HT1080 (cell line): ENCODE data around the gene THEM5. TPM values are rescaled to one million over a fixed set of nuclear protein-coding genes. Genes with fewer than 3 reads are reported as not detected.
A peak's percentile ranks its signal among the peaks of the same experiment; 100 is the strongest.
"Not testable (repeated sequence)": the region's sequence is repeated elsewhere in the genome, so short reads cannot be mapped to it uniquely, and the experiment has no call there.

ENCODE experiments used
- DNase-seq: peaks from one replicate; pipeline ENCODE4 v3.0.0-alpha.2; 2015; ENCODE audit warnings: low read depth
- polyA plus RNA-seq, 2 experiments: library from polyadenylated mRNA; depleted of rRNA; stranded (reverse); fragments of >200 nt; gene quantifications; 2 replicates each; pipeline ENCODE4 v1.2.3, GENCODE V29; 2015
- total RNA-seq: library from RNA; depleted of rRNA; stranded (reverse); fragments of >200 nt; shearing (Covaris generic); gene quantifications from 2 replicates; pipeline ENCODE4 v1.2.3, GENCODE V29; 2014; rRNA removed

The THEM5 gene, protein sequence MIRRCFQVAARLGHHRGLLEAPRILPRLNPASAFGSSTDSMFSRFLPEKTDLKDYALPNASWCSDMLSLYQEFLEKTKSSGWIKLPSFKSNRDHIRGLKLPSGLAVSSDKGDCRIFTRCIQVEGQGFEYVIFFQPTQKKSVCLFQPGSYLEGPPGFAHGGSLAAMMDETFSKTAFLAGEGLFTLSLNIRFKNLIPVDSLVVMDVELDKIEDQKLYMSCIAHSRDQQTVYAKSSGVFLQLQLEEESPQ
- total RNA-seq, result not detected in 2 replicates
- not detected in 2 replicates for polyA plus RNA-seq (2015; cell fraction: cytosol; rRNA removed)
- polyA plus RNA-seq (2015; cell fraction: nucleus; rRNA removed), result not detected in 2 replicates

DNA sequence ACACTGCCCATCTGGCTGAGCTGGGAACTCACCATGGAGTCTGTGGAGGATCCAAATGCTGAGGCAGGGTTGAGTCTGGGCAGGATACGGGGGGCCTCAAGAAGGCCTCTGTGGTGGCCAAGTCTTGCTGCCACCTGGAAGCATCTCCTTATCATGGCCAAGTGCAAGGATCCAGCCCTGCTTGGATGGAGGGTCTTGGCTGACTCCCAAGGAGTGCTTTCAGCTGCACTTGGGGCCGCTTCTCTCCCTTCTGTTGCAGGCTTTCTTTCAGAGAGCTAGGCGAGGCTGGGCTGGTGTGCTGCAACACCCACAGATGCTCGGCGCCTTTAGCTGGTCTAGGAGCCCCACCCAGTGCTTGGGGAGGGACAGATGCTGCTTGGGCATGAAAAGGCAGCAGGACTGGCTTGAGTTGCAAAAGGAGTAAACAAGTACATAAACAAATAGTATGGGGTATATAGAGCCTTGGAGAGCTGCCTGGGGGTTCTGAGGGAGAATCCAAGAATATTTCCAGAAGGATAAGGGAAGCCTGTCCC, at the start of gene THEM5:
Gene THEM5 (minus strand): TSS at position 302 of the 533 bp plus-strand sequence. CDS start 147 bp downstream, at position 155.
- DNase-seq, result no peak

DNA sequence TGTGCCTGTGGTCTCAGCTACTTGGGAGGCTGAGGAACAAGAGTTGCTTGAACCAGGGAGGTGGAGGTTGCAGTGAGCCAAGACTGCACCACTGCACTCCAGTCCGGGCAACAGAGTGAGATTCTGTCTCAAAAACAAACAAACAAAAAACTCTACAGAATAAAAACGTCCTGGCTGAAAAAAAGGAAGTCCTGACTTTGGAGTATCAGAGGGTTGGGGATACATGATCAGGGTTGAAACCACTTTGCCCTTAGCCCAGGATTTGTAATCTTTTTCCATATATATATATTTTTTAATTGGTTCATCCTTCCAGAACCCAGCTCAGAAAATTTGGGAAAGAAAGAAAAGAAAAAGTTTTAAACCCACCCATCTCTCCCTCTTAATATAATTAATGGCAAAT, 49.3 kb upstream of the THEM5 start:
- DNase-seq, result no peak

DNA sequence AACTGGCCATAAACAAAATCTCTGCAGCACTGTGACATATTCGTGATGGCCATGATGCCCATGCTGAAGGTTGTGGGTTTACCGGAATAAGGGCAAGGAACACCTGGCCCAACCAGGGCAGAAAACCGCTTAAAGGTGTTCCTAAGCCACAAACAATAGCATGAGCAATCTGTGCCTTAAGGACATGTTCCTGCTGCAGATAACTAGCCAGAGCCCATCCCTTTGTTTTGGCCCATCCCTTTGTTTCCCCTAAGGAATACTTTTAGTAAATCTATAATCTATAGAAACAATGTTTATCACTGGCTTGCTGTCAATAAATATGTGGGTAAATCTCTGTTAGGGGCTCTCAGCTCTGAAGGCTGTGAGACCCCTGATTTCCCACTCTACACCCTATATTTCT, 47.3 kb upstream of the THEM5 start:
- DNase-seq, result not testable (repeated sequence)

DNA sequence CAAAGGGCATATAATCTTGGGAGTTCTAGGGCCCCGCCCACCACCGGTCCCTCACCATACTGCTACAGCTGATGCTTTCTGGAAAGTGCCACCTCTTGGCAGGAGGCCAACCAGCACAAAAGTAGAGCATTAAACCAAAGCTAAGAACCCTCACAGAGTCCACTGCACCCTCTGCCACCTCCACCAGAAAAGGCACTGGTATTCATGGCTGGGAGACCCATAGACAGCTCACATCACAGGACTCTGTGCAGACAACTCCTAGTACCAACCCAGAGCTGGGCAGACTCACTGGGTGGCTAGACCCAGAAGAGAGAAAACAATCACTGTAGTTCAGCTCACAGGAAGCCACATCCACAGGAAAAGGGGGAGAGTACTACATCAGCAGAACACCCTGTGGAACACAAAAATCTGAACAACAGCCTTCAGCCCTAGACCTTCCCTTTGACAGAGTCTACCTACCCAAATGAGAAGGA, 45.0 kb upstream of the THEM5 start:
- DNase-seq, result no peak

DNA sequence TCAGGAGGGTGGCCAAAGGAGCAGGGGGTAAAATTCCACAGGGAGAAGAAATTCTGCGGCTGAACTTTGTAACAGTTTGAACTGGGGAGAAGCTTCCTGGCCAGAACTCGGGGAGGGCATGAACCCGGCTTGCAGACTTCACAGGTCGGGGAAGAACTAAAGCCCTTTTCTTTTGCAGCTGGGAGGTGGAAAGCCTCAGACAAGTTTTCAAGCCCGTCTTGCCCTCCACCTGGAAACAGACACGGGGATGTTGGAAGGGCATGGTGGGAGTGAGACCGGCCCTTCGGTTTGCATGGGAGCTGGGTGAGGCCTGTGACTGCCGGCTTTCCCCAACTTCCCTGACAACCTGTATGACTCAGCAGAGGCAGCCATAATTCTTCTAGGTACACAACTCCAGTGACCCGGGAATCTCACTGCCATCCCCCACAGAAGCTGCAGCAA, 44.5 kb upstream of the THEM5 start:
- DNase-seq, result no peak

DNA sequence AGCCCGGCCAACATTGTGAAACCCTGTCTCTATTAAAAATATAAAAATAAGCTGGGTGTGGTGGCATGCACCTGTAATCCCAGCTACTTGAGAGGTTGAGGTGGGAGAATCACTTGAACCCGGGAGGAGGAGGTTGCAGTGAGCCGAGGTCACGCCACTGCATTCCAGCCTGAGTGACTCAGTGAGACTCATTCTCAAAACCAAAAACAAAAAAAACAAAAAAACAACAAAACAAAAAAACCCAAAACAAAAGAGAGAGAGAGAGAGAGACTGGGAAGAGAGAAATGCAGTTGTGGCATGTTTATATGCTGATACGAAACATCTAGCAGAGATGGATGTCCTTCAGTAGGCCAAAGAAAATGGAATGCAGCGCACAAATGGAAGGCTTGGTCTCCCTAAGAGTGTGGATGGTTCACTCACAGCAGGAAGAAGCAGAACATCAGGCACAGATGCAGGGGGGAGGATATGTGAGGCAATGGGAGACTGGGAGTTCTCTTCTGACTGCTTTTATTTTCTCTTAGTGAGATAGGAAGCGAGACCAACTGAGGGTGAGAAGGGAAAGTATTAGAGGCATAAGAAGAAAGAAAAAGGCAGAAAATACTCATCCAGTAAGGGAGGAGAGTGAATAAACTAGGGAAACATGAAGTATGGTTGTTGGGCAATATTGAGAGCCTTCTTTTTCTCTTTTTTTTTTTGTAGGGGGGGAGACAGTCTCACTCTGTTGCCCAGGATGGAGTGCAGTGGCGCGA, 39.8 kb upstream of the THEM5 start:
- DNase-seq, result no peak

DNA sequence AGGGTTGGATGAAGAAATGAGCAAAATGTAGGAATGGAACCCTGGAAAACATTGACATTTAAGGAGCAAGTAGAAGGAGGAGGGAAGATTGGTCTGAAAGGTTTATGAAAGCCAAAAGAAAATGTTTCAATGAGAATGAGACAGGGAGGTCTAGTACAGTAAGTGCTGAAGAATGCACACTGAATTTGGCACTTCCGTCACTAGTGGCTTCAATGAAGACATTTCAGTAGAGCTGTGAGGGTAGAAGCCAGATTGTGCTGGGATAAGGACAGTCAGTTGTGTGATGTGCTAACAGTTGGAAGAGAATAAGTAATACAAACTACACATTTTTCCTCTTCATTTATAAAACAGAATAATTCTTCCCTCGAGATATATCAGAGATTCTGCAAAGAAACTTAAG, 38.7 kb upstream of the THEM5 start:
- no peak for DNase-seq

DNA sequence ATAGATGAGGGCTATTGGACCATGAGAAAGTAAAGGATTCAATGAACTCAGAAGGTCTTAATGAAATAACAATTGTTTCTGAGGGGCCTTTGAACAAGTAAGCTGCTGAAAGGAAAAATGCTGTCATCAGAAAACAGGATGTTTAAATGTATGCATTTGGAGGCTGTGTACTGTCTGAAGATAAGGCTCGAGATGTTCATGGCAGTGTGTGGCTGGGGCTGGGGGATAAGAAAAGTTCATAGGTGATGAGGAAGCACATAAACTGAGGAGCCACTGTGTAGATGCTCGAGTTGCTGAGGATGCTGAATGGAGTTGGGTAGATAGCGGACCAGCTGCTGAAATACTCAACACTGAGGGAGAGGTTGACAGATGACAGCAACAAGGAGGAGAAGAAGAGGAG, 38.0 kb upstream of the THEM5 start:
- no peak for DNase-seq

DNA sequence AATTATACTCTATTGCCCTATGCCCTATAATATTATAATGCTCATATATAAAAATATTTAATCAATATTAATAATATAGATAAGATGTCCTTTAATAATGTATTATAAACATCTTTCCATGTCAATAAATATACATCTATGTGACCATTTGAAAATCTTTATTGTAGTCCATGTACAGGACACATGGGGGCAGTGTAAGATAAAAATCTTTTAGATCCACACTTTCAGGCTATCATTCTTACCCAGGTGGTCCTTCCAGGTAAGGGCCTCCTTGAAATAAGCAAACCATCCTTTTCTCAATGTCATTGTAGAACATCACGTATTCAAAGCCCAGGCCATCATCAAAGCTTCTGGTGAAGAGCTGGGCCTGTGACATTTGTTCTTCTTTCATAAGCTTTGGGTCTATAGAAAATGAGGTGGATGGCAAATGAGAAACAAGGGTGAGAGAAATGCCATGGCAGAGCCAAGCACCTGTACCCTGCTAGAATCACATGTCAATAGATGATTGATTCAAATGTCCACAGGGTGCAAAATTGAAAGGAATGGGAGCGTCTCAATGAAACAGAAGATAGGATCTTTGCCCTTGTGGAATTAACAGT, 35.6 kb upstream of the THEM5 start:
- DNase-seq, result no peak

DNA sequence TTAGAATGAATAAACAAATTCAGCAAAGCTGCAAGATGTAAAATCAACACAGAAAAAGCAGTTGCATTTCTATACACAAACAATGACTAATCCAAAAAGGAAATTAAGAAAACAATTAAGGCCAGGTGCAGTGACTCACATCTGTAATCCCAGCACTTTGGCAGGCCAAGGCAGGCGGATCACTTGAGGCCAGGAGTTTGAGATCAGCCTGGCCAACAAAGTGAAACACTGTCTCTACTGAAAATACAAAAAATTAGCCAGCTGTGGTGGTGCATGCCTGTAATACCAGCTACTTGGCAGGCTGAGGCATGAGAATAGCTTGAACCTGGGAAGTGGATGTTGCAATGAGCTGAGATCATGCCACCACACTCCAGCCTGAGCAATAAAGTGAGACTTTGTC, 33.5 kb upstream of the THEM5 start:
- peak; percentile 77 for DNase-seq

DNA sequence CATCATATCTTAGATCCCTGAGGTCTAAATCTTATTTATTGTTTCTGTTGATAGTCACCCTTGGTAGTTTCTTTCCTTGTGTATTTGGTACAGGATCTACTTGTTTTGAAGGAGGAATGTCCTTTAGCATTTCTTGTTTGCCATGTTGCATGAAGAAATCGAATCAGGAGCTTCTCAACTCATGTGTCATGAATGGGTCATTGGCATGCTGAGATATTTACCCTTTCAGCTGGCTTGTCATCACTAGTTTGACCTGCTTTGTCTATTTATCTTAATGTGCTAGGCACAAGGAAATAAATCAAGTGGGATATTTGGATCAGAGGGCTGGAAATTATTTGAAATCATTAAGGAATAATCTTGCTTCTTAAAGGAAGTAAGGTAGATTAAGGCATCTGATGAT, 32.0 kb upstream of the THEM5 start:
- DNase-seq, result no peak

DNA sequence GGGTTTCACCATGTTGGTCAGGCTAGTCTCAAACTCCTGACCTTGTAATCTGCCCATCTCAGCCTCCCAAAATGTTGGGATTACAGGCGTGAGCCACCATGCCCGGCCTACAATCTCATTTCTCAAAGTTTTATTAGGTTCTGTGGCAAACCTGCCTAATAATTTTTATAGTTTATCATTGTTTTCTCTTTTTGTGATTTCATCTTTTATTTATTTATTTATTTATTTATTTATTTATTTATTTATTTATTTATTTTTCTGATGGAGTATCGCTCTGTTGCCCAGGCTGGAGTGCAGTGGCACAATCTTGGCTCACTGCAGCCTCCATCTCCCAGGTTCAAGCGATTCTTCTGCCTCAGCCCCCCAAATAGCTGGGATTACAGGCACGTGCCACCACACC, 31.4 kb upstream of the THEM5 start:
- DNase-seq, result not testable (repeated sequence)

DNA sequence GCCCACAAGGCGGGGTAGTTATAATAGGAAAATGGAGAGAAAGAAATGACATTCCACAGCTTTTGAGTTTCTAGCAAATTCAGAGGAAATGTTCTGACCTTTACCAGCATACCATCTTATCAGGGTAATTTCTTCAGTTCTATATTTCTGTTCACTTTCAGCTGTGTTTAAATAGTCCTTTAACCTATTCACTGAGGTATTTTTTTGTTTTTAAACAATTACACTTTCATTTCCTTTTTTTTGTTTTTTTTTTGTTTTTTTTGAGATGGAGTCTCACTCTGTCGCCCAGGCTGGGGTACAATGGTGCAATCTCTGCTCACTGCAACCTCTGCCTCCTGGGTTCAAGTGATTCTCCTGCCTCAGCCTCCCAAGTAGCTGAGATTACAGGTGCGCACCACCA, 30.9 kb upstream of the THEM5 start:
- not testable (repeated sequence) for DNase-seq

DNA sequence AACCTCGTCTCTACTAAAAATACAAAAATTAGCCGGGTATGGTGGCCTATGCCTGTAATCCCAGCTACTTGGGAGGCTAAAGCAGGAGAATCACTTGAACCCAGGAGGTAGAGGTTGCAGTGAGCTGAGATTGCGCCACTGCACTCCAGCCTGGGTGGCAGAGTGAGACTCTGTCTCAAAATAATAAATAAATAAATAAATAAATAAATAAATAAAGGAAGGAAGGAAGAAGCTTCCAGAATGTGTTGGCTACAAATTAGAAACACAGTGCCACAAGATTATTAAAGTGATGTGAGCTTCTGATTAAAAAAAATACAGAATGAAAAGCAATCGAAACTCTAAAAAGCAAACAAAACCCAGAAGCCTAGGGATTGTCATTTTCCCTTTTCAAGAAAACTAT, 30.4 kb upstream of the THEM5 start:
- DNase-seq, result not testable (repeated sequence)

DNA sequence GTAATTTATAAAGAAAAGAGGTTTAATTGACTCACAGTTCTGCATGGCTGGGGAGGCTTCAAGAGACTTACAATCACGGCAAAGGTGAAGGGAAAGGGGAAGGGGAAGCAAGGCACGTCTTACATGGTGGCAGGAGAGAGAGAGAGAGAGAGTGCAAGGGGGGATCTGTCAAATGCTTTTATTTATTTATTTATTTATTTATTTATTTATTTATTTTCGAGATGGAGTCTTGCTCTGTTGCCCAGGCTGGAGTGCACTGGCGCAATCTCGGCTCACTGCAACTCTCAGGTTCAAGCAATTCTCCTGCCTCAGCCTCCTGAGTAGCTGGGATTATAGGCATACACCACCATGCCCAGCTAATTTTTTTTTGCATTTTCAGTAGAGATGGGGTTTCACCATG, 29.4 kb upstream of the THEM5 start:
- not testable (repeated sequence) for DNase-seq

DNA sequence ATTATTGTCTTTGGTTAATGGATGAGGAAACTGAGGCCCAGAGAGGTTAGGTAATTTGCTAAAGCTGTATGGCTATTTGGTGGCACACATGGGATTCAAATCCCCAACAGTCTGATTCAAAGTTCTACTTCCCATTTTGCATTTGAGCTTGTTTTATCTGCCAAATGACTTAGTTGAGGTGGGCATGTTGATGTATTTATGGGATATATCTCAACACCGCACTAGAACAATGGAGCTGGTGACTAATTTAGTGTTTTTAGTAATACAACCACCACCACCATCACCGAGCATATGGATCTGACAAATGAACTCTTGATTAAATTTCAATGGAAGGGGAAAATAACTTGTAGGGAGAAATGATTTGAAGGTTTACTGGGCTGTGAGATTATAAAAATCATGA, 29.0 kb upstream of the THEM5 start:
- DNase-seq, result no peak

DNA sequence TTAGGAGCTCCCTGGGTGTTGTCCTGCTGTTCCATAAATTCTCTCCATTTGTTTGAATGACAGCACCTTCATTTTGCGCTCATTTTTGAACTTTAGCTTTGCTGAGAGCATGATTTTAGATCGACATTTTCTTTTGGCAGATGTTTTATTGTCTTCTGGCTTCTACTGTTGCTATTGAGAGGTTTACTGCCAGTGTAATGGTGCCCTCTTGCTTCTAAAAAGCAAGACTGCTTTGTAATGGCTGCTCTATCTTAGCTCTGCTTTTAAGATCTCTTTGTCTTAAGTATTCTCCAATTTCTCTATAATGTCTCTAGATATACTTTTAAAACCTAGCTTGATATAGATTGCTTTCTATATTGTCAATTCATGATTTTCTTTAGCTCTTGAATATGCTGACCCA, 28.0 kb upstream of the THEM5 start:
- peak; percentile 4 for DNase-seq

DNA sequence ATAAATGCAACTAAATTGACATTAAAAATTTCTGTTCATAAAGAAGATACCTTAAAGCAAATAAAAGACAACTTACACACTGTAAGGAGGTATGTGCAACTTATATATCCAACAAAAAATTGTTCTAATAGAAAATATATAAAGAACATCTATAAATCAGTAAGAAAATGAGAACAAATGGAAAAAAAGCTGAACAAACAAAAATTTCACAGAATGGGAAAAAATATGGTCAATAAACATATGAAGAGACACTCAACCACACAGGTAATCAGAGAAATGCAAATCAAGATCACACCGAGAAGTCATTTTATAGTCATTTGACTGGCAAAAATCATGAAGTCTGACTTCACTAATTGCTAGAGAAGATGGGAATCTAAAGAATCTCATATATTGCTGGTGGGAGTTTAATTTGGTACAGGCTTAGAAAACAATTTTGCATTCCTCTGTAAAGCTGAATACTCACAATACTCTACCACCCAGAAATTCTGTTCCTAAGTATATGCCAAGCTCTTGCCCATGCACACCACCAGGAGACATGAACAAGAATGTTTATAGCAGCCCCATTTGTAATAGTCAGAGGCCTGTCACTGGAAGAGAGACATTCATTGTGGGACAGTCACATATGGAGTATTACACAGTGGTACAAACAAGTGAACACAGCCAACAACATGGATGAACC, 22.0 kb upstream of the THEM5 start:
- no peak for DNase-seq

DNA sequence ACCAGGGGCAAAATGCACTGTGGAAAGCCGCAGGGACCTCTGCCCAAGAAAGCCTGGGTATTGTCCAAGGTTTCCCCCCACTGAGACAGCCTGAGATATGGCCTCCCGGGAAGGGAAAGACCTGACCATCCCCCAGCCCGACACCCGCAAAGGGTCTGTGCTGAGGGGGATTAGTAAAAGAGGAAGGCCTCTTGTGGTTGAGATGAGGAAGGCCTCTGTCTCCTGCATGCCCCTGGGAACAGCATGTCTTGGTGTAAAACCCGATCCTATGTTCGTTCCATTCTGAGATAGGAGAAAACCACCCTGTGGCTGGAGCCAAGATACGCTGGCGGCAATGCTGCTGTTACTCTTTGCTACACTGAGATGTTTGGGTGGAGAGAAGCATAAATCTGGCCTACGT, 19.3 kb upstream of the THEM5 start:
- DNase-seq, result not testable (repeated sequence)

DNA sequence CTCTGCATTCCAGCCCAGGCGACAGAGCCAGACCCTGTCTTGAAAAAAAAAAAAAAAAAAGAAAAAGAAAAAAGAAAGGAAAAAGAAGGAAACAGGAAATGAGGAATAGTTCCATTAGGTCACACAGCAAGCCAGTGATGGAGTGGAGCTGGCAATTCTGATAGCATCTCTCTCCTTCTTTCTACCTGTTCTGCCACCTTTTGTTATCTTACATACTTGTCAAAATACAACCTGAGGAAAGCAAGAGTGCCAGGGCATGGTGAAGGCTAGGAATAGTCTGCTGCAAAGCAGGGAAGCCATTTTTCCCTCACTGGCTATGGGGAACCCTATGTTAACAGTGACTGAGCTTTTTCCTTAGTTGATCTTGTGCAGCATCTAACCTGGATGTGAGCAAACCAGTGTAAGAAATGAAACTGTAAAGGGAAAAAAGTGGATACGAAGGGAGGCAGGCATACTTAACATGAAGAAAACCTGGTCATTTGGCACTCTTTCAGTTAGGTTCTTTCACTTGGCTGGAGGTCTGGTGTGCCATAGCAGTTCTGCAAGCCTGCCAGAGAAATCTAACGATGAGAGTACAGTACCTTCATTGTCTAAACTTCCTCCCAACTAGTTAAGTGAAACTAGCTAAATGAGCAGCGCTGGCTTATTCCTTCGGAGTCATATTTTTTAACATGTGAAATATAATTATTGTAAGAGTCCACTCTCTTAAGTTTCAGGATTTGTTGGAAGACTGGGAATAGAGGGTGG, 17.9 kb upstream of the THEM5 start:
- no peak for DNase-seq

DNA sequence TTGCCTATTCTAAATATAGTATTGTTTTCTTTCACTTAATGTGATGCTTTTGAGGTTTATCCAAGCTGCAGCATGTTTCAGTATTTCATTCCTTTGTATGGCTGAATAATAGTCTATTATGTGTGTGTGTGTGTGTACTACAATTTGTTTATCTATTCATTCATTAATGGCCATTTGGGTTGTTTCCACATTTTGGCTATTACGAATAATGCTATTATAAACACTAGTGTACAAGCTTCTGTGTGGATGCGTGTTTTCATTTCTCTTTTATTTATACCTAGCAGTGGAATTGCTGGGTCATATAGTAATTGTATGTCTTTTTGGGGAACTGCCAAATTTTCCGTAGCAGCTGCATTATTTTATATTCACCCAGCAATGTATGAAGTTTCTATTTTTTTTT, 15.0 kb upstream of the THEM5 start:
- DNase-seq, result no peak
